ENCODE results near the gene DUOX1.

Gene DUOX1

DNA sequence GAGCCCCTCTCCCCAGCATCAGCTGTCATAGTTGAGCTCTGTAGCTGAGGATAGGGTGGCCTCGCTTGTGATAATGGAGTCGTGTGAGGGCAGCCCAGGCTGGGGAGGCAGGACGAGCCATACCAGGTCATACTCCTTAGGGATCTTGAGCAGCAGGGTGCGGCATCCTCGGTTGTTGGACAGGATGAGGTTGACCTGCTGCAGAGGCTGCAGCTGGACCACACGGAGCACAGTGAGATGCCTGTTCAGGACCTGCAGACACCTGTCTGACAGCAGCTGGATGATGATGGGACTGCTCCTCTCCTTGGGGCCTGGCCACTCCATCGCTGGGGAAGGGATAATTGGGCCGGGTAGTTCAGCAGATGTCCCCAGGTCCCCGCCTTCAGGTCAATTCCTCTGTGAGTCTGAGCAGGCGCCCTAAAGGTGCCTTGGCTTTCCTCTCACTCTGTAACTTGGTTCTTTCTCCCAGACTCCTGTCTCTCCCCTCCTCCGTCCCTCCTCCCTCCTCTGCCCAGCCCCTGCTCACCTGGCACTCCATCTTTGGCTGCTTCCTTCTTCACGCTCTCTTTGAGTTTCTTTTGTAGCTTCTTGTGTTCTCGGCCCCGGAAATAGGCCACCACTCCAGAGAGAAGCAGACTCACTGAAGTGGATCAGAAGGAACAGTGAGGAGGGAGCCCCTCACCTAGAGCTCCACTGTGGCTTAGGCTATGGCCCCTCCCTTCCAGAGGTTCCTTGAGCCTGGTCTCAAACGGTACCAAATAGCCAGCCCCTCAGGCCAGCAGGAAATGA is 23.6 kb upstream of the DUOX1 start:
- no peak for DNase-seq

DNA sequence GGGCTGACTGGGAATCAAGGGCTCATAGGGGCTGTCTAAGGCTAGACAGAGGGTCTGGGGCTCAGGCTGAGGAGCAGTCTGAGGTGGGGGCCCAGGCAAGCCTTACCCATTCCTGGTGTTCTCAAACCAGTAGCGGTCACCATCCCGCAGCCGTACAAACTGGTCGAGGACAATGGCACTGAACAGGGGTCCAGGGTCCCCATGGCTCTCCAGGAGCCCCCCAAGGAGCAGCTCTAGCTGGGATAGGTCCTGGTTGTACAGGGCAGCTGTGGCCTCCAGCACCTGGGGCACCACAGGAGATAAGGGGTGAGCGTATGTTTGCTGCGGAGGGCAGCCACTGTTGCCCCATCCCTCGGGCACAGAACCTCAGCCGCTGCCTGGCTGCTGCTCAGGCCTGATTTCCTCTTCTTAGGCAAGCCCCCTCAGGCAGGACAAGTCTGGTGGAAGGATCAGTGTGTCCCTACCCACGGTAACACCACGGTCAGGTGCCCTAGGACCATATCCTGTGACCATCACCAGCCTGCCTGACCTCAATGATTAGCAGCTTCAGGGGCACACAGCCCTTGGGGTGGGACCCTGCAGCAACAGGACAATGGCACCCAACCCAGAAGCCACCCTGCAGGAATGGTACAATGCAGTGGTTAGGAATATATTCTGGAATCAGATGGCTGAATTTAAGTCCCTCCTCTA is 21.7 kb upstream of the DUOX1 start:
- DNase-seq: no peak

DNA sequence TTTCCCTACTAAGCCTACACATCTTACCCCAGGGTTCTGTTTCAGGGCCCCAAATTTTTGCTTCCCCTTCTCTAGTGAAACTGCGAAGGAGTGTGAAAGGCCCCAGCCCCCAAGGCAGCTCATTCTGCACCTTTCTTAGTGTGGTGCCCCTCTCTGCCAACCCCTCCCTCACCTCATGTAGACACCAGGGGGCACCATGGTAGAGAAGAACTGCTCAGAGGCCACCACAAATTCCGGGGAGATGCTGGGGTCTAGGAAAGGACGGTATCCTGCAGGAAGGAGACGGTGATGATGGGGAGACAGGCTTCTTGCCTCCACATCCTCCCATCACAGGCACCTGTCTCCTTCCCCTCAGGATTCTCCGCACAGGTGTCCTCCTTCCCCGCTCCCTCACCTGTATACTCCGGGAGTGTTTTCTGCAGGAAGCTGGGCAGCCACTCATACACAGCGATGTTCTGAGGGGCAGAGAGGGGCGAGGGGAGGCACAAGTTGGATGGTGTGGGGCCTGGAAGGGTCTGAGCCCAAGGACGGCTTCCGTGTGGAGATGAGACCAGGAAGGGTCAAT is 19.5 kb upstream of the DUOX1 start:
- DNase-seq: no peak

DNA sequence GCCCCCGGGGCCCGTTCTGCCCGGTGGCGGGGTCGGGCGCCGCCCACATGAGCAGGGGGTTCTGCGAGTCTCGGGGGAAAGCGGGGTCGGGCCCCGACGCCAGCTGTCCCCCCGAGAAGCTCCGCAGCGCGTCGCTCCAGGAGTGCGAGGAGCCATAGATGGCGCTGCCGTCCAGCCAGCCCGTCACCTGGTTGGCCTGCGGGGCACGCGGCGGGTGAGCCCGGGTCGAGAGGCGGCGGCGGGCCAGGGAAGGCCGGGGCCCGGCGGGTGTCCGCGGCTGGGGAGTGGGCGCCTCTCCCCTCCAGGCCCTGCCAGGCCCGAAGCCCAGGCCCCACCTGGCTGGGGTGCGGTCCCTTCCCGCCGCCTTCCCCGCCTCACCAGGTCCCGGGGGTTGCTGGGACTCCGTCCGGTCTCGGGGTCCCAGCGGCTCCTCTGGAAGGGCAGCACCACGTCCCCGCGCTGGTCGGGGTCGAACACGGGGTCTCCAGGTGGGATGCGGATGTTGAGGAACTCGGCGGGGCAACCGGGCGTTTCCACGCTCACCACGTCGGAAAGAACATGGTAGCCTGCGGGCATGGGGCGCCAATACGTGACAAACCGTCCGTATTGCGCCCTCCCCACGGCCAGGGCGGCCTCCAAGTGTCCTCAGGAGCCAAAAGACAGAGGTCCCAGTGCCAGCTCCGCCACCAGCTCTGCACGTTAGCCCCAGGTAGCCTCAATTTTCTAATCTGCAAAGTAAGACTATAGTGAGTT is 18.2 kb upstream of the DUOX1 start:
- no peak for DNase-seq

DNA sequence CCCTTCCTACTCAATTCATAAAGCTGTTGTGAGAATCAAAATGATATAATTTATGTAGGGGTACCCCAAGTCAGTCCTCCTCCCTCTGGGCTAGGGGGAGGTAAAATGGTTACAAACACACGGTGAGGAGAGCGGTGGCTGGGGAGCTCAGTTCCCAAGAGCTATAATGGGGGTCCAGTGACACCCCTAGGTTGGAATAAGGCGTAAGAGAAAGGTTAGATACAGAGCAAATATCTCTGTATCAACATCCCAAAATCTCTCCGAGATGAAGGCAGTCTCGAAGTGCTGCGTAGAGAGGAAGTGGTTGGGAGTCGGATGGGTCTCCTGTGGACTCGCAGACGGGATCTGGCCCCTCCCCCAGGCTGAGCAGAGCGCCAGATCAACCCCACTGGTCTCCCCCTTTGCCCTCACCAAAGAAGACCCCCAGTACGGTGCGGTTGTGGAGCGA is 17.6 kb upstream of the DUOX1 start:
- no peak for DNase-seq

DNA sequence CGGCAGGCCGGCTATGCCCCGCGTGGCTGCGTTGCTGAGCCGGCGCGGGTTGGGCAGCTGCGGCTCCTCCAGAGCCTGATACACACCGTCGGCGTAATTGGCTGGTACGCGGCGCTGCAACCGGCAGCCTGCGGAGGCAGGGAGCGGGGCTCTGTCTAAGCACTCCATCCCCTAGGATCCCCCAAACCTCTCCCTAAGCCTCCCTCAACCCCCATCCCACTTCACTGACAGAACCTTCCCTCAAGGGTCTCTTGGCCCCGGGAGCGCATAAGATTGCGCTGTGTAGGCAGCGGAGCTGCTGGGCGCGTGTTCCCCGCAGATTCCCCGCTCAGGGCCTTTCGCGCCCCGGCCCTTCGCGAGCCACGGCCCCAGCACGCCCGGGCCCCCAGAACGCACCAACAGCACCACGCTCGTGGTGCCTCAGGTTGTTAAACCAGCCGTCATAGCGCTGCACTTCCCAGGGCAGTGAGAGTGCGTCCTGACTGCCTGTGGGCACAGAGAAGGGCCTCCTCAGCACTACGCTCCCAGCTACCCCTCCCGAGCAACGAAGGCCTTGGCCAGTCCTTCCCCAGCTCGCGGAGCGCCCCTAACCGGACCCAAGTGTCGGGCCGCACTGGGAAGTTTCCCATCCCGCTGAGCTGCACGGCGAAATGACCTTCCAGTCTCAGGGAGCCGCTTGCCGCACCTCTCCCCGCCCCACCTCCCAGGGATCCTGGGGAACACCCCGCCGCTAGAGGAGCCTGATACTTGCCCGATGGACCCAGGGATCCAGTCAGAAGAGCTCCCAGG is 17.0 kb upstream of the DUOX1 start:
- DNase-seq: no peak

DNA sequence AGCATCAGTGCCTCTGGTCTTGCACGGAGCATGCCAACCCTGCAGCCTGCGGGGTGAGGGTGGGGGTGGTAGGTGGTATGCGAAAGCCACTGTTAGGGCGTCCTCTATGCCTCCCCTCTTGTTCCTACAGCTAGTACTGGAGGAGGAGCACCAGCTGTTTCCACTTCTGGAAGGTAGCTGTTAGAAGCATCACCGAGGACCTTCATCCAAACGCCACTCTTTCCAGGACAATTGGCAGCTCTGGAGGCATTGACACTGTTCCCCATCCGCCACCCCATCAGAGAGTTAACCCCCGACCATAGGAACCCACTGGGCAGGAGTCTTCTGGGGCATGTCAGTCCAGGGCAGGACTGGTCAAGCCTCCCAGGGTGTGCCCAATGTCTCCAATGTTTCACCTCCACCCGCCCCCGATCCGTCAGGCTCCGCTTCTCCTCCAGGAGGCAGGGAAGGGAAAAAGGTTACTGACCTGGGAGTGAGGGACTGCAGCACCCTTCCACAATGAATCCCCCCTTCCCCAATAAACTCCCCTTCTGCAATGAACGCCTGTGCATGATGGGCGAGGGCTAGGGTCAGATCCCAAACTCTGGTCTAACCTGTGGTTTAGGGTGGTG is 16.3 kb upstream of the DUOX1 start:
- DNase-seq: no peak

DNA sequence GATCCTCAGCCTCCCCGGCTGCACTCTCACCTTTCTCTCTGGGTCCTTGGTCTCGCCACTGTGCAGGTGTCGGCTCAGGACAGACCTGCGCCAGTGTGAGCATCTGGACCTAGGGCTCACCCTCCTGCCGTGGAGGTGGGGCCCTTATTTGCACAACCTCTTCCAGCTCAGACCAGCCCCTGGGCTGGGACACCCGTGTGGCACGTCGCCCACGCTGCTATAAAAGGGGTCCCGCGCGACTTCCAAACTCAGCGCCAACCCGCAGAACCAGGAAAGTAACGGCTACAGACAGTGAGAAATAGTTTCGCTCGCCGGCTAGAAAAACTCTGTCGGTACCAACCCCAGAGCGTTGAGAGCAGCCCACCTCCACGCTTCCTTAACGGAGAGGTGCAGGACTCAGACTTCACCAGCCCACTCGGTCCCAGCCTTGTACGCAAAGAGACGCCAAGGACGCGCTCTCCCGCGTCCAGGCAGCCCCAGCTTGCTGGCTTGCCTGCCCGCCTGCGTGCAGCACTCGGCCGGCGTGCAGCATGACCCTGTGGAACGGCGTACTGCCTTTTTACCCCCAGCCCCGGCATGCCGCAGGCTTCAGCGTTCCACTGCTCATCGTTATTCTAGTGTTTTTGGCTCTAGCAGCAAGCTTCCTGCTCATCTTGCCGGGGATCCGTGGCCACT is 15.6 kb upstream of the DUOX1 start, which contains the start of the genes DUOX2 and DUOXA2:
TSS of gene DUOX2 (minus strand) at position 97 of the 675 bp plus-strand sequence. CDS start 761 bp downstream, outside the sequence.
TSS of gene DUOXA2 (plus strand) at position 251 of the 675 bp plus-strand sequence. CDS start at position 531, 280 bp downstream.
- no peak for DNase-seq

DNA sequence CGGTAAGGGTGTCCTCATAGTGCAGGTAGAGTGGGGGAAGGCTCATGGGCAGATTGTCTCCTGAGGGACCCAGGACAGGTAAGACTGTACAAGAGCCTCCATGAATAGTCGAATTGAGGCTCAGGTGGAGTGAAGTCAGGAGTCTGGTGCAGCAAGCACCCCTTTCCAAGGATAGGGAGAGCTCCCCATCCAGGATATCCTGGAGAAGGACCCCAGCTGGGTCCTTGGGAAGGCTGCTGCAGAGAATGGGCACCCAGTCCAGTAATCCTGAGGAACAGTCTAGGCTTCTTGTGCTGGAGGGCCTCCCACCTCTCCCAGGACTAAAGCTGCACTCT is 15.1 kb upstream of the DUOX1 start:
- DNase-seq: no peak

DNA sequence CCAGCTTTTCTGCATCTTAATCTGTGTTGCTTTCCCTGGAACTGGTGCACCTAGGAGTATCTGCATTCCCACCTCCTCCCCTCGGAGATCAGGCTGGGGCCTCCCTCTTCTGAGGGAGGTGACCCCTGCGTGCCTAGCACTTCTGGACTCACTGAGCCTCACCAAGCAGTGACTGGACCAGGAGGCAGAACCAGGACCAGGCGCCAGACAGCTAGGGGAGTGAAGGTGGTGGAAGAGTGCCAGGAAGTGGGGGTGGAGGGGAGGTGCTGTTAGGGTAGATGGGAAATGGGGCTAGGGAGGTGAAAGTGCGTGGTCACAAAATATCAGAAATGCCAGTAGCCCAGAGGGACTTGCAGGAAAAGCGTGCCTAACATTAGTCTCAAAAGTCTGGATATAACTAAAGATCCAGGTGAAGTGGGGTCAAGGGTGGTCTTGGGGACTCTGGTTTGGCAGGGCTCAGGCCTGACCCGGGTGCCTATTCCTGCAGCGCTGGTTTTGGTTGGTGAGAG is 14.4 kb upstream of the DUOX1 start:
- no peak for DNase-seq

DNA sequence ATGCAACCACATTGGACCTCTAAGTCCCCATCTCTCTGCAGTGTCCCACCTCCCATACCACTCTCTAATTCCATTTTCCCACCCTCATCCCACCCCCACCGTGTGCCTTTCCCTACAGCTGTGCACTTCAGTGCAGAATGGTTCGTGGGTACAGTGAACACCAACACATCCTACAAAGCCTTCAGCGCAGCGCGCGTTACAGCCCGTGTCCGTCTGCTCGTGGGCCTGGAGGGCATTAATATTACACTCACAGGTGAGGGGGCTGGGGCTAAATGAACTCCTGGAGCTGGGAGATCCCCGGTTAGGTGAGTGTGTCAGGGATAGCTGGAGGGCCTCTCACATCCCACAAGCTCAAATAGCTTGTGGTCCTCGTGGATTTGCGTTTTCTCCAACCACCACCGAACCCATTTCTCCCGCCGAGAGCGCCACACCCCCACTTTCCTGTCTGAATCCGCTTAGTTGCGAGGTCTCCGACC is 13.8 kb upstream of the DUOX1 start:
- DNase-seq: no peak

DNA sequence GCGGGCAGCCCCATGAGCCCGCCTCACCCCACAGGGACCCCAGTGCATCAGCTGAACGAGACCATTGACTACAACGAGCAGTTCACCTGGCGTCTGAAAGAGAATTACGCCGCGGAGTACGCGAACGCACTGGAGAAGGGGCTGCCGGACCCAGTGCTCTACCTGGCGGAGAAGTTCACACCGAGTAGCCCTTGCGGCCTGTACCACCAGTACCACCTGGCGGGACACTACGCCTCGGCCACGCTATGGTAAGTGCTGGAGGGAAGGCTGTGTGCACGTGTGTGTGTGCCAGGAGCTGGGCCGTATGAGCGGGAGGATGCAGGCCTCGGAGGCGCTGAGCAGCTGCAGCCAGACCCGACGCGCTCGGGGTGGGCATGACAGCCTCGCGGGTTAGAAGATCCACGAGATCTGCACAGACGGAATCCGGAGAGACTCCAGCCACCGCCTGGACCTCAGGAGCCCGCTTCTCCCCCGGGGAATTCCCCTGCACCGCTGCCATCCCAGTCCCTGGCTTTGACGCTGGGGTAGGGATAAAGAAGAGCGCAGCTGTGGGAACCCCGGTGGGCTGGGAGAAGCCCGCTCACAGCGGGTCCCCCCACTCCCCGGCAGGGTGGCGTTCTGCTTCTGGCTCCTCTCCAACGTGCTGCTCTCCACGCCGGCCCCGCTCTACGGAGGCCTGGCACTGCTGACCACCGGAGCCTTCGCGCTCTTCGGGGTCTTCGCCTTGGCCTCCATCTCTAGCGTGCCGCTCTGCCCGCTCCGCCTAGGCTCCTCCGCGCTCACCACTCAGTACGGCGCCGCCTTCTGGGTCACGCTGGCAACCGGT is 13.1 kb upstream of the DUOX1 start:
- no peak for DNase-seq

DNA sequence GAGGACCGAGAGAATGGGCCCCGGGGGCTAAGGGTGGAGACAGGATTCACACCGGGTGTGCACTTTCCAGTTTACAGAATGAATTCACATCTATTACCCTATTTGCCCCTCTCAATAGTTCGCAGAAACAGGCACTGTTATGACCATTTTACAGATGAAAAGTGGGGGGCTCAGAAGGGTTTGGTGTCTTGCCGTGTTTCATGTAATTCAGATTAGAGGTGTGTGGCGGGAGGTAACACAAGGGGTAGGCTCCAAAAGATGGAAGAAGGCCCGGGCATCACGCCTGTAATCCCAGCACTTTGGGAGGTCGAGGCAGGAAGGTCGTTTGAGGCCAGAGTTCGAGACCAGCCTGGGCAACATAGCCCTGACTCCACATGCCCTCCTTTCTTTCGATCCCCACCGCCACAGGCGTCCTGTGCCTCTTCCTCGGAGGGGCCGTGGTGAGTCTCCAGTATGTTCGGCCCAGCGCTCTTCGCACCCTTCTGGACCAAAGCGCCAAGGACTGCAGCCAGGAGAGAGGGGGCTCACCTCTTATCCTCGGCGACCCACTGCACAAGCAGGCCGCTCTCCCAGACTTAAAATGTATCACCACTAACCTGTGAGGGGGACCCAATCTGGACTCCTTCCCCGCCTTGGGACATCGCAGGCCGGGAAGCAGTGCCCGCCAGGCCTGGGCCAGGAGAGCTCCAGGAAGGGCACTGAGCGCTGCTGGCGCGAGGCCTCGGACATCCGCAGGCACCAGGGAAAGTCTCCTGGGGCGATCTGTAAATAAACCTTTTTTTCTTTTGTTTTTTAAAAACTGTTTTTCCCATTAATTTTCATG is 12.3 kb upstream of the DUOX1 start:
- DNase-seq: no peak

DNA sequence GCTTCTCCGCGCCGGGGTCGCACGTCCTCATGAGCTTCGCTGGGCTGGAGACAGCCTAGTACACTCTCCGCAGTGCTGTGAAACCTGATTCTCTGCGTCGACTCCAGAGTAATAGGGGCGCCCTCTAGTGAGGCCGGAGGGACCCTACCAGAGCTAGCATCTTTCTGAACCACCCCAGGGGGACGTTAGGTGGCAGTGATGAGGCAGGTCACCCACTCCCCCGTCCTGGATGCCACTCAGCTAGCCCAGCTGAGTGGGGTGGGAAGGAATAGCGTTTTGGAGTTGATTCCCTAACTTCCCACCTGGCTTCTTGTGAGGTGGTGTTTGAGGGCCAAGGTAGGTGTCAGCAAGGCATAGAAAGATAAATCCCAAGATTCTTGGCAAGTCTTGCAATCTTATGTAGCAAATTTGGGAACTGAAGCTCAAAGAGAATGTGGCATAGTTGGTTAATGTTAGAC is 11.6 kb upstream of the DUOX1 start:
- peak; percentile 89 for DNase-seq

DNA sequence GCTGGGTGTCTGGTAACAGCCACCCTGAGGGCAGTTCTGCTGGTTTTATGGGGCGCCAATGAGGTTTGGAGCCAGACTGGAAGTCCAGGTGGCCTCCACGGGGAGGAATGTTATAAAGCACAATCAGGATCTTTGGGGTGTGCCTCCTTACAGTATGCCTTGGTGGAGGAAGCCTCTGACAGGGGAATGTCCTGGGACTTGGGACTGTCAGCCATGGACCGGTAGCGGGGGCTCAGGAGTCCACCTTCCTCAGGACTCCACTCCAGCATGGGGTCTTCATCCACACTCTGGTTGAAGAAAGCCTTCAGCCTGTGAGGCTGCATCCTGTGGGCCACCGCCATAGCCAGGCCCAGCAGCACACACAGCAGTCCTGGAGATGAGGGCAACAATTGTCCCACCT is 10.8 kb upstream of the DUOX1 start:
- no peak for DNase-seq

DNA sequence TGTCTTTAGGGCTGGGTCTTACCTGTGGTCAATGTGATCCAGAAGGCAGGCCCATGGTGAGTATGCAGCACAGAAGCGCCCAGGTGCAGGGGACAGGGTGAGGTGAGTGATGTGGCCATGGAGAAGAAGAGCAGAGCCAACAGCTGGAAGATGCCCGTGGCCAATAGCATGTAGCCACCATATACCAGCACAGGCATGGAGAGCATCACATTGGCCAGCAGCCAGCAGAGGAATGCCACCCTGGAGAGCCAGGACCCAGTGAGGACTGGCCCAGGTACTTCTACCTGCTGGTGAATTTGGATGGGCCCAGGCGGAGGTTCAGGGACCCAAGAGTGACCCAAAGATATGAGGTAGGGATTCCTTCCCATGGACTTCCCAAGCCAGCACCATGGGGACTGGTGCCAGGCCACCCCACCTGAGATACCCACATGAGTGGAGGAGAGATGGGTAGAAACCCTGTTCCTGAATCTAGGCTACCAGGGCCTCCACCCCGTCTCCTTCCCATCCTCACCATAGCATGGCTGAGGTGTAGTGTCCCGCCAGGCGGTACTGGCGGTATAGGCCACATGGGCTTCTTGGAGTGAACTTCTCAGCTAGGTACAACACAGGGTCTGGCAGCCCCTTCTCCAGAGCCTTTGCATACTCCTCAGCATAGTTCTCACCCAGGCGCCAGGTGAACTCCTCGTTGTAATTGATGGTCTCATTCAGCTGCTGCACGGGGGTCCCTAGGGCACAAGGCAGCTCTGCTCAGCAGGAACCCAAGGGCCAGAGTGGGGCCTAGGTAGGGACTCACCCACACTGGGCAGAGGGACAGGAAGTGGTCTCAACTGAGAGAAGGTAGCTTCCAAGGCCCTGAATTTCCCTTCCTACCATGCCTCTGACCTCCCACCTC is 9.5 kb upstream of the DUOX1 start:
- no peak for DNase-seq

DNA sequence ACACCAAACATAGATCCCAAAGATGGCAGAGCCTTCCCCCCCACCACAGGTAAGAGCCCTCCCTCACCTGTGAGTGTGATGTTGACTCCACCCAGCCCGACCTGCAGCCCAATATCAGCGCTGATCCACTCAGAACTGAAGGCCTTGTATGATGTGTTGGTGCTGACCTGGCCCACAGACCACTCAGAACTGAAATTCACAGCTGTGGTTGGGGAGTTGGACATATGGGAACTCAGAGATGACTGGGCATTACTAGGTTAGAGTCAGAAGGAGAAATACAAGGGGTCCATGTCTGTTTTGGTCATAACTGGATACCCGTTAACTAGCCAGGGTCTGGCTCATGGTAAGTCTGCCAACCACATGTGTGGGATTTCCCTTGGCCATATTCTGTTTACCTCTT is 8.8 kb upstream of the DUOX1 start:
- DNase-seq: no peak
